ENCODE results near the gene TEX13C. TPM values are rescaled to one million over a fixed set of nuclear protein-coding genes. Genes with fewer than 3 reads are reported as not detected.

TEX13C gene
- total and polyA plus RNA-seq, 7 experiments from 2014 or later = not detected

GRCh38 chrX:125326599-125326998 lies 6.9 kb downstream of the TEX13C start:
- no peaks in the 10 kb centered on the region for H3K9me3 Mint-ChIP-seq
- ATAC-seq (no peak), DNase-seq (no peak)
- H3K27ac ChIP-seq (ENCODE audit: low read depth, low read length) = no peak overlapping the region
- no peak overlapping the region for H3K4me3 Mint-ChIP-seq
- ChIA-PET CTCF (no interaction called here), POLR2A (no interaction called here)
- H3K4me3 ChIP-seq (ENCODE audit: low read length) = no peak overlapping the region
- H3K9me3 ChIP-seq (ENCODE audit: control insufficient read depth in 2 of 3, low read length in 3 of 3) = no peaks in the 10 kb centered on the region
- H3K36me3 ChIP-seq (ENCODE audit: control insufficient read depth in 2 of 3, insufficient read depth in 3 of 3, low read length in 3 of 3) = no peaks in the 10 kb centered on the region
- no peaks in the 10 kb centered on the region for H3K36me3 Mint-ChIP-seq
- H3K4me1 ChIP-seq (ENCODE audit: control insufficient read depth in 2 of 2, insufficient read depth in 2 of 2, low read length in 2 of 2) = no peaks in the 10 kb centered on the region
- H3K27ac Mint-ChIP-seq = no peak overlapping the region
- H3K27me3 Mint-ChIP-seq = no peaks in the 10 kb centered on the region
- intact Hi-C loops (cut with micrococcal nuclease) = no loop called here
- H3K4me1 Mint-ChIP-seq = no peaks in the 10 kb centered on the region
- H3K27me3 ChIP-seq (ENCODE audit: control insufficient read depth in 2 of 2, insufficient read depth in 2 of 2, low read length in 2 of 2) = no peaks in the 10 kb centered on the region

DNA sequence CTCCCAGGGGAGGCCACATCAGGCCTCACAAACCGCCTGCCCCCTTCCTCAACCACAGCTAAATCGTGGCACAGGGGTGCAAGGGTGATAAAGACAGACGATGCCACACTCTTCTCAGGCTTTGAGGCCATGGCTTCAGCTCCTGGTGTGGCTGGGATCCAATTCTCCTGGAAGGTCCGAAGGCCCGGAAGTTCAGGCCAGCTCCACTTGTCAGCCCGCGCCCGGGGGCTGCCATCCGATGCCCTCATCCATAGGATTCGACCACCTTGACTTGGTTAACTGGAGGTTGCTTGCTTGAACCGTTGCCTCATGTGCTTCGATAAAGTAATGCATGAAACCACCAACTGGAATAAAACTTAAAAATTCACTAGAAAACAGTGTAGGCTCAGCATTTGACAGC lies 8.2 kb downstream of the TEX13C start:
- no peaks in the 10 kb centered on the region for H3K9me3 Mint-ChIP-seq
- no peaks in the 10 kb centered on the region for H3K36me3 Mint-ChIP-seq
- Histone ChIP-seq H3K27ac (ENCODE audit: low read depth, low read length) (no peak overlapping the region), H3K9me3 (ENCODE audit: control insufficient read depth in 2 of 3, low read length in 3 of 3) (no peaks in the 10 kb centered on the region), H3K4me1 (ENCODE audit: control insufficient read depth in 2 of 2, insufficient read depth in 2 of 2, low read length in 2 of 2) (no peaks in the 10 kb centered on the region), H3K4me3 (ENCODE audit: low read length) (no peak overlapping the region), H3K27me3 (ENCODE audit: control insufficient read depth in 2 of 2, insufficient read depth in 2 of 2, low read length in 2 of 2) (no peaks in the 10 kb centered on the region), H3K36me3 (ENCODE audit: control insufficient read depth in 2 of 3, insufficient read depth in 3 of 3, low read length in 3 of 3) (no peaks in the 10 kb centered on the region)
- ChIA-PET POLR2A (no interaction called here), CTCF (no interaction called here)
- no peaks in the 10 kb centered on the region for H3K27me3 Mint-ChIP-seq
- no peaks in the 10 kb centered on the region for H3K4me1 Mint-ChIP-seq
- DNase-seq (no peak), ATAC-seq (no peak)
- intact Hi-C loops (cut with micrococcal nuclease) = no loop called here
- H3K27ac Mint-ChIP-seq = no peak overlapping the region
- no peak overlapping the region for H3K4me3 Mint-ChIP-seq

DNA sequence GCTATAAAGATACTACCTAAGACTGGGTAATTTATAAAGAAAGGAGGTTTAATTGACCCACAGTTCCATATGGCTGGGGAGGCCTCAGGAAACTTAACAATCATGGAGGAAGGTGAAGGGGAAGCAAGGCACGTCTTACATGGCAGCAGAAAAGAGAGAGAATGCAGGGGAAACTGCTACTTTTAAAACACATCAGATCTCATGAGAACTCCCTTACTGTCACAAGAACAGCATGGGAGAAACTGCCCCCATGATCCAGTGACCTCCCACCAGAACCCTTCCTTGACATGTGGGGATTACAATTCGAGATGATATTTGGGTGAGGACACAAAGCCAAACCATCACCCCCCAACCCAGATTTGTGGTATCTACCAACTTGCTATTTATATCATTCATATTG lies 13.9 kb downstream of the TEX13C start:
- CTCF ChIA-PET = no interaction called here

DNA sequence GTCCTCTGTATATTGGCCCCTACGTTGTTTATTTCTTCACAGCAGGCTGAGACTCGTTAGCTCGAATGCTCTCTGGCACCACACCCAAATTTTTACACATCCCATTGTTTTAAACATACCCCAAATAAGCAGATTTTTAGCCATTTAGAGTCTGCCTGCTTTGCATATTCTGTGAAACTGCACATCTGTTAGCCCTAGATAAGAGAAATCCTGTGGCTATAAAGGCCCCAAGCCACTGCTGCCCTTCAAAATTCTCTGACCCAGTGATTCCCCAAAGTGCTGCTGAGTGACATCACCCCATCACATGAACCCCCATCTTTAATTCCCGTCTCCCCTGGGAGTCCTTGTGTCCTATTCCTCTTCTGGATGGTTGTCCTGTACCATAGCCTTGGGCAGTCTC lies 20.8 kb downstream of the TEX13C start:
- no peaks in the 10 kb centered on the region for H3K36me3 ChIP-seq (ENCODE audit: control insufficient read depth in 2 of 3, insufficient read depth in 3 of 3, low read length in 3 of 3)
- no peaks in the 10 kb centered on the region for H3K27me3 ChIP-seq (ENCODE audit: control insufficient read depth in 2 of 2, insufficient read depth in 2 of 2, low read length in 2 of 2)
- Mint-ChIP-seq H3K4me3 (no peak overlapping the region), H3K9me3 (no peaks in the 10 kb centered on the region), H3K27ac (no peak overlapping the region), H3K36me3 (no peaks in the 10 kb centered on the region), H3K27me3 (peaks cover 0 to 7% (median 0%) of the 10 kb centered on the region in 5 donors), H3K4me1 (no peaks in the 10 kb centered on the region)
- H3K4me3 ChIP-seq (ENCODE audit: low read length) = no peak overlapping the region
- H3K9me3 ChIP-seq (ENCODE audit: control insufficient read depth in 2 of 3, low read length in 3 of 3) = no peaks in the 10 kb centered on the region
- no peak for DNase-seq
- H3K4me1 ChIP-seq (ENCODE audit: control insufficient read depth in 2 of 2, insufficient read depth in 2 of 2, low read length in 2 of 2) = no peaks in the 10 kb centered on the region
- CTCF ChIA-PET = no interaction called here
- ATAC-seq = no peak
- intact Hi-C loops (cut with micrococcal nuclease) = no loop called here
- POLR2A ChIA-PET = no interaction called here
- no peak overlapping the region for H3K27ac ChIP-seq (ENCODE audit: low read depth, low read length)

More for the DNA sequence above, 13.9 kb downstream of the TEX13C start:
- Histone ChIP-seq H3K4me3 (ENCODE audit: low read length) (no peak overlapping the region), H3K36me3 (ENCODE audit: control insufficient read depth in 2 of 3, insufficient read depth in 3 of 3, low read length in 3 of 3) (no peaks in the 10 kb centered on the region), H3K4me1 (ENCODE audit: control insufficient read depth in 2 of 2, insufficient read depth in 2 of 2, low read length in 2 of 2) (no peaks in the 10 kb centered on the region), H3K9me3 (ENCODE audit: control insufficient read depth in 2 of 3, low read length in 3 of 3) (no peaks in the 10 kb centered on the region), H3K27ac (ENCODE audit: low read depth, low read length) (no peak overlapping the region), H3K27me3 (ENCODE audit: control insufficient read depth in 2 of 2, insufficient read depth in 2 of 2, low read length in 2 of 2) (no peaks in the 10 kb centered on the region)
- no peak overlapping the region for H3K4me3 Mint-ChIP-seq
- intact Hi-C loops (cut with micrococcal nuclease) = loop anchor here in 1 of 2 donors (10.0 kb wide), 1 partner anchor 691 kb away; no protein-coding TSS in a partner anchor
- H3K9me3 Mint-ChIP-seq = no peaks in the 10 kb centered on the region
- no peaks in the 10 kb centered on the region for H3K27me3 Mint-ChIP-seq
- H3K4me1 Mint-ChIP-seq = no peaks in the 10 kb centered on the region
- POLR2A ChIA-PET = no interaction called here
- H3K36me3 Mint-ChIP-seq = no peaks in the 10 kb centered on the region
- H3K27ac Mint-ChIP-seq = no peak overlapping the region
- no peak for DNase-seq
- no peak for ATAC-seq

- ChIA-PET POLR2A (no interaction called here), CTCF (no interaction called here)
- Histone ChIP-seq H3K9me3 (ENCODE audit: control insufficient read depth in 2 of 3, low read length in 3 of 3) (no peaks in the 10 kb centered on the region), H3K4me1 (ENCODE audit: control insufficient read depth in 2 of 2, insufficient read depth in 2 of 2, low read length in 2 of 2) (no peaks in the 10 kb centered on the region), H3K27me3 (ENCODE audit: control insufficient read depth in 2 of 2, insufficient read depth in 2 of 2, low read length in 2 of 2) (no peaks in the 10 kb centered on the region), H3K27ac (ENCODE audit: low read depth, low read length) (no peak overlapping the region), H3K36me3 (ENCODE audit: control insufficient read depth in 2 of 3, insufficient read depth in 3 of 3, low read length in 3 of 3) (no peaks in the 10 kb centered on the region), H3K4me3 (ENCODE audit: low read length) (no peak overlapping the region)
- no peak overlapping the region for H3K27ac Mint-ChIP-seq
- H3K4me1 Mint-ChIP-seq = no peaks in the 10 kb centered on the region
- no peaks in the 10 kb centered on the region for H3K36me3 Mint-ChIP-seq
- H3K9me3 Mint-ChIP-seq = peaks cover 0 to 4% (median 0%) of the 10 kb centered on the region in 11 donors
- intact Hi-C loops (cut with micrococcal nuclease) = no loop called here
- no peak for ATAC-seq
- DNase-seq = no peak
- no peak overlapping the region for H3K4me3 Mint-ChIP-seq
- H3K27me3 Mint-ChIP-seq = peaks cover 0 to 5% (median 0%) of the 10 kb centered on the region in 5 donors
Measured at GRCh38 chrX:125374169-125374568, 54.5 kb downstream of the TEX13C start.

Measured in naive thymus-derived CD4-positive, alpha-beta T cell (primary cell).